Endothelial cell of umbilical vein (primary cell): ENCODE measurements around the gene ACTR3.

ENCODE experiments used
- CTCF ChIP-seq, 2 donors: IDR thresholded peaks; 1 replicate in 1 of 2; 2 replicates in 1 of 2; pipeline ENCODE4 v1.5.1; 2011; ENCODE audit warnings: low read length in 2 of 2, mild to moderate bottlenecking in 2 of 2, moderate library complexity in 2 of 2, control low read depth in 1 of 2, inconsistent platforms in 1 of 2, low read depth in 1 of 2; ENCODE audit not compliant: insufficient read depth in 1 of 2; ENCODE audit errors: extremely low read depth in 1 of 2
- POLR2AphosphoS5 ChIP-seq: IDR thresholded peaks from 2 replicates; pipeline ENCODE4 v1.6.1; 2012; ENCODE audit warnings: low read depth, mild to moderate bottlenecking, control low read depth, low read length, moderate library complexity; ENCODE audit not compliant: insufficient read depth

- TF ChIP-seq CTCF (IDR thresholded peaks at IDR 0.05; ENCODE audit: extremely low read depth in 1 of 2, insufficient read depth in 1 of 2, low read depth in 1 of 2, low read length in 2 of 2) (no peak), POLR2AphosphoS5 (no peak)
These were observed 2.7 kb upstream of the ACTR3 start for GRCh38 chr2:113887009-113887792.
